Muscle of arm (tissue), 12 donors: ENCODE data around the gene FBRSL1. TPM values are rescaled to one million over a fixed set of nuclear protein-coding genes. Genes with fewer than 3 reads are reported as not detected.

Source experiments
- DNase-seq: peaks from one replicate; pipeline ENCODE4 v3.0.0-alpha.2; 2013
- polyA plus RNA-seq, 12 donors: library from polyadenylated mRNA; unstranded; fragments of 120-200 nt; gene quantifications; one replicate each; pipeline ENCODE4 v1.2.1, GENCODE V29; 2013; ENCODE audit not compliant: insufficient read length in 12 of 12

FBRSL1 gene
- polyA plus RNA-seq, 12 donors, result 30.7 to 124 (median 35.5) TPM; not detected in 1

GRCh38 chr12:132481771-132482745 is 7.9 kb upstream of the FBRSL1 start:
- DNase-seq, result no peak

- no peak for DNase-seq
These were observed 7.2 kb upstream of the FBRSL1 start for GRCh38 chr12:132482771-132483170.

GRCh38 chr12:132483208-132483607 is 6.7 kb upstream of the FBRSL1 start:
- DNase-seq, result no peak

GRCh38 chr12:132483612-132484011 is 6.3 kb upstream of the FBRSL1 start:
- DNase-seq, result no peak

- no peak for DNase-seq
These were observed 5.6 kb upstream of the FBRSL1 start for GRCh38 chr12:132484183-132484890.

- no peak for DNase-seq
These were observed 5.0 kb upstream of the FBRSL1 start for GRCh38 chr12:132484891-132485441.

GRCh38 chr12:132485619-132486018 is 4.3 kb upstream of the FBRSL1 start:
- no peak for DNase-seq

GRCh38 chr12:132486168-132486567 is 3.8 kb upstream of the FBRSL1 start:
- no peak for DNase-seq

- no peak for DNase-seq
These were observed 3.4 kb upstream of the FBRSL1 start for GRCh38 chr12:132486576-132486975.

GRCh38 chr12:132487311-132487741 is 2.6 kb upstream of the FBRSL1 start:
- no peak for DNase-seq

- no peak for DNase-seq
These were observed 1.5 kb upstream of the FBRSL1 start for GRCh38 chr12:132488127-132489077.

GRCh38 chr12:132489078-132489601 is 811 bp upstream of the FBRSL1 start:
- DNase-seq, result no peak

GRCh38 chr12:132490422-132491137 is 629 bp downstream of the FBRSL1 start:
- no peak for DNase-seq

- DNase-seq, result no peak
These were observed 1.2 kb downstream of the FBRSL1 start for GRCh38 chr12:132491138-132491663.

- no peak for DNase-seq
These were observed 1.9 kb downstream of the FBRSL1 start for GRCh38 chr12:132491761-132492378.

GRCh38 chr12:132492522-132492921 is 2.6 kb downstream of the FBRSL1 start:
- DNase-seq, result no peak

- no peak for DNase-seq
These were observed 3.0 kb downstream of the FBRSL1 start for GRCh38 chr12:132492951-132493350.

GRCh38 chr12:132493482-132494178 is 3.7 kb downstream of the FBRSL1 start:
- DNase-seq, result no peak
